Measurements from ENCODE around the gene TOGARAM1.
A peak's percentile ranks its signal among the peaks of the same experiment; 100 is the strongest.
"Not testable (repeated sequence)": the region's sequence is repeated elsewhere in the genome, so short reads cannot be mapped to it uniquely, and the experiment has no call there.

Gene TOGARAM1

GRCh38 chr14:45038865-45039264 lies 76.9 kb downstream of the TOGARAM1 start:
- DNase-seq (ENCODE audit: low read depth in 2 of 2) = no peak

- DNase-seq (ENCODE audit: low read depth in 2 of 2) = no peak
These were observed 77.4 kb downstream of the TOGARAM1 start for GRCh38 chr14:45039390-45039789.

DNA sequence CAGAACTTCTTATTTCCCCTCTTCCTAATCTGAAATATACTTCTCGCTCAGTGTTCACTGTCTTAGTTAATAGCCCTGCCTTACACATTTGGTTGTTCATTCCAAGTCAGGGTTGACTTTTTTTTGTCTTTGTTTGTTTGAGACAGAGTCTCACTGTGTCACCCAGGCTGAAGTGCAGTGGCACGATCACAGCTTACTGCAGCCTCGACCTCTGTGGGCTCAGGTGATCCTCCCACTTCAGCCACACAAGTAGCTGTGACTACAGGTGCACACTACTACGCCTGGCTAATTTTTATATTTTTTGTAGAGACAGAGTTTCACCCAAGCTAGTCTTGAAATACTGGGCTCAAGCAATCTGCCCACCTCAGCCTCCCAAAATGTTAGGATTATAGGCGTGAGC lies 79.7 kb downstream of the TOGARAM1 start:
- no peak for DNase-seq (ENCODE audit: low read depth in 2 of 2)

GRCh38 chr14:45044638-45045037 lies 82.6 kb downstream of the TOGARAM1 start:
- no peak for DNase-seq (ENCODE audit: low read depth in 2 of 2)

DNA sequence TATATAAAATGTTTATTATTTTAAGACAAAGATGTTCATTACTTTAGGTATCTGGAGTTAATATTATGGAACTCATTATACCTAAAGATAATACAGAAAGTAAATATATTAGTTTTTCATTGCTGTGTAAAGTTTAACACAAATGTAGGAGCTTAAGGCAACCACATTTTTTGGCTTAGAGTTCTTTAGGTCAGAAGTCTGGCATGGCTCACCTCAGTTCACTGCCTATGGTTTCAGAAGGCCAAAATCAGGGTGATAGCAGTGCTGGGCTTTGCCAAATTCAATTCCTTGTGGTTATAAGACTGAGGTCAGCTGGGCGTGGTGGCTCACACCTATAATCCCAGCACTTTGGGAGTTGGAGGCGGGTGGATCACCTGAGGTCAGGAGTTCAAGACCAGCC lies 86.4 kb downstream of the TOGARAM1 start:
- no peak for DNase-seq (ENCODE audit: low read depth in 2 of 2)

- DNase-seq (ENCODE audit: low read depth in 2 of 2) = no peak
These were observed 89.2 kb downstream of the TOGARAM1 start for GRCh38 chr14:45051180-45051579.

- no peak for DNase-seq (ENCODE audit: low read depth in 2 of 2)
These were observed 89.9 kb downstream of the TOGARAM1 start for GRCh38 chr14:45051896-45052295.

GRCh38 chr14:45057349-45057748 lies 95.4 kb downstream of the TOGARAM1 start:
- DNase-seq (ENCODE audit: low read depth in 2 of 2) = no peak

- no peak for DNase-seq (ENCODE audit: low read depth in 2 of 2)
These were observed 95.9 kb downstream of the TOGARAM1 start for GRCh38 chr14:45057881-45058364.

DNA sequence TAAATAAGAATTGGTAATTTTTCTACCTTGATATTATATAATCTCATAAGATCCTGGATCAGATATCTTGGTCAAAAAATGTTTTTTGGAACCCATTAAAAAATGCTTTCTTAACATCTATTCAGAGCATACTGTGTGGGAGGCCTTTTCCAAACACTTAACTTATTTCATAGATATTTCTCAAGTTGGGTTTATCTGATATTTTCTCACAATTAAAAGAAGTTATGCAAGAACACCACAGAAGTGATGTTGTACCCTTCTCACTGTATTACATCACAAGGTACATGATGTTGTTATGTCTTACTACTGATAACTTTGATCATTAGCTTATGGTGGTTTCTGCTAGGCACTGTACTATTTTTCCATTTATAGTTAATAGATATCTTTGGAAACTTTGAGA lies 98.6 kb downstream of the TOGARAM1 start:
- no peak for DNase-seq (ENCODE audit: low read depth in 2 of 2)

- DNase-seq (ENCODE audit: low read depth in 2 of 2) = no peak
These were observed 103.5 kb downstream of the TOGARAM1 start for GRCh38 chr14:45065540-45065939.

DNA sequence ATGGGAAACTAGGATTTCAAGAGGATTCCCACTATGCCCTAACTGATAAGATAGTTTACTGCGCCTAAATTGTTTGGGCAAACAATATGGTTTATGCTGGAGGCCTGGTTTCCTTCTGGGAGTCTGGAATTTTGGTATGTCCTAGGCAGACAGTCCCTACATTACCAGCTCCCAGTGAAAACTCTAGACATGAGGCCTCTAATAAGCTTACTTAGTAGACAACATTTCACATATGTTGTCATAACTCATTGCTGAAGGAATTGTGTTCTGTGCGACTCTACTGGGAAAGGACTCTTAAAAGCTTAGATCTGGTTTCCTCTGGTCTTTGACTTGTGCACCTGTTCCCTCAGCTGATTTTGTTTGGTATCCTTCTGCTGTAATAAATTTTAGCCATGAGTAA lies 104.0 kb downstream of the TOGARAM1 start:
- no peak for DNase-seq (ENCODE audit: low read depth in 2 of 2)

- DNase-seq (ENCODE audit: low read depth in 2 of 2) = no peak
These were observed 104.7 kb downstream of the TOGARAM1 start for GRCh38 chr14:45066667-45067066.

- no peak for DNase-seq (ENCODE audit: low read depth in 2 of 2)
These were observed 106.4 kb downstream of the TOGARAM1 start for GRCh38 chr14:45068396-45068795.

GRCh38 chr14:45070215-45070614 lies 108.2 kb downstream of the TOGARAM1 start:
- DNase-seq (ENCODE audit: low read depth in 2 of 2) = no peak

DNA sequence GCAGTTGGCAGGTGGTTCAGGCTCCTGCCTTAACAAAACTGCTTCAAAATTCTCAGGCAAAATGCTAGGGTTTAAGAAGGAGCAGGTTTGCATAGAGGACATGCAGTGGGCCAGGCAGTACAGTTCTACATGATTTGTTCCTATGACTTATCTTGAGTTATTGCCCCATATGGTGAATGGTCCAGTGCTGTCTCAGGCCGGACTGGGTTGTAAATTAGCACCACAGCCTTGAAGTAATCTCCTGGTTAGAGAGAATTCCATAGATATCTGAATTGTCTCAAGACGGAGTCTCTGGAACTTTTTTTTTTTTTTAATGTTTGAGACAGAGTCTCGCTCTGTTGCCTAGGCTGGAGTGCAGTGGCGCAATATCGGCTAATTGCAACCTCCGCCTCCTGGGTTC lies 110.1 kb downstream of the TOGARAM1 start:
- no peak for DNase-seq (ENCODE audit: low read depth in 2 of 2)

- DNase-seq (ENCODE audit: low read depth in 2 of 2) = no peak
These were observed 111.4 kb downstream of the TOGARAM1 start for GRCh38 chr14:45073231-45073879.

DNA sequence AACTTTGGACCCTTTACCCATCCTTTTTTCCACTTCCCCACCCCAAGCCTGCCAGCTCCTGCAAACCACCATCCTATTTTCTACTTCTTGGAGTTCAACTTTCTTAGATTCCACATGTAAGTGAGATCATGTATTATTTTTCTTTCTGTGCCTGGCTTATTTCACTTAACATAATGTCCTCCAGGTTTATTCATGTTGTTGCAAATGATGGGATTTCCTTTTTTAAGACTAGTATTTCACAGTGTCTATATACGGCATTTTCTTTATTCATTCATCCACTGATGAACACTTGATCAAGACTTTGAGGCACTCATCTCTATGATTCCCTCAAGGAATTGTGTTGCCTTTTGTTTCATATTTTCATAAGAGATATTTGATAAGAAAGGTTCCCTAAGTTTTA lies 116.3 kb downstream of the TOGARAM1 start:
- no peak for DNase-seq (ENCODE audit: low read depth in 2 of 2)

DNA sequence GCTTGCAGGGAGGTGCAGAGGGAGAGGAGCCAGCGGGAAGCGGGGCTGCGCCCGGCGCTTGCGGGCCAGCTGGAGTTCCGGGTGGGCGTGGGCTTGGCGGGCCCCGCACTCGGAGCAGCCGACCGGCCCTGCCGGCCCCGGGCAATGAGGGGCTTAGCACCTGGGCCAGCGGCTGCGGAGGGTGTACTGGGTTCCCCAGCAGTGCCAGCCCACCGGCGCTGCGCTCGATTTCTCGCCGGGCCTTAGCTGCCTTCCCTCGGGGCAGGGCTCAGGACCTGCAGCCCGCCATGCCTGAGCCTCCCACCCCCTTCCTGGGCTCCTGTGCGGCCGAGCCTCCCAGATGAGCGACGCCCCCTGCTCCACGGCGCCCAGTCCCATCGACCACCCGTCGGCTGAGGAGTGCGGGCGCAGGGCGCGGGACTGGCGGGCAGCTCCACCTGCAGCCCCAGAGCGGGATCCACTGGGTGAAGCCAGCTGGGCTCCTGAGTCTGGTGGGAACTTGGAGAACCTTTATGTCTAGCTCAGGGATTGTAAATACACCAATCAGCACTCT lies 118.5 kb downstream of the TOGARAM1 start:
- not testable (repeated sequence) for DNase-seq (ENCODE audit: low read depth in 2 of 2)

- not testable (repeated sequence) for DNase-seq (ENCODE audit: low read depth in 2 of 2)
These were observed 119.1 kb downstream of the TOGARAM1 start for GRCh38 chr14:45081096-45081495.

GRCh38 chr14:45082420-45082819 lies 120.4 kb downstream of the TOGARAM1 start:
- no peak for DNase-seq (ENCODE audit: low read depth in 2 of 2)

GRCh38 chr14:45083617-45083975 lies 121.6 kb downstream of the TOGARAM1 start:
- no peak for DNase-seq (ENCODE audit: low read depth in 2 of 2)

GRCh38 chr14:45083976-45084722 lies 122.2 kb downstream of the TOGARAM1 start, which contains the start of gene PRPF39:
TSS of gene PRPF39 (plus strand) at chr14:45084116. CDS start at chr14:45095240, 11,124 bp downstream.
- DNase-seq (ENCODE audit: low read depth in 2 of 2) = peak; percentile 93 to 95
